HG03159 (cell line): ENCODE measurements around the gene UBAC2.
"Not testable (repeated sequence)": the region's sequence is repeated elsewhere in the genome, so short reads cannot be mapped to it uniquely, and the experiment has no call there.

Source experiments
- ATAC-seq: cut with Tn5 transposase; IDR thresholded peaks from one replicate; pipeline ENCODE4 v1.9.1; 2021; ENCODE audit warnings: mild to moderate bottlenecking, moderate library complexity; ENCODE audit not compliant: unreplicated experiment

The UBAC2 gene

DNA sequence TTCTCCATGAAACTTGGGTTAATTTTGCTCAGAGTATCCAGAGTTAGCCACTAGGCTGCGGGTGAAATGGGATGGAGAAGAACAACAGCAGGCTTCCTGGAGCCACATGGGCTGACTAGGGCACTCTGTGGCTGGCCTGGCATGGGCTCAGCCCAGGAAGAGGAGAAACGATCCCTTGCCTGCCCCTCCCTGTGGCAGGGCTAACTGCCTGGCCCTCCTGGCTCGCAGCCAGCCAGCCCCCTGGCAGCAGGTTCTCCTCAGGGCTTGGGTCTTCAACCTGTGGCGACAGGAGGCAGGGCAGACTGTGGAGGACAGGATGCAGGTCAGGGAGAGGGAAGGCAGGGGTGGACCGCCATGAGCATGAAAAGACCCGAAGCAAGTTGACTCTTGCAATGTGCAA is 185.3 kb downstream of the UBAC2 start:
- ATAC-seq: no peak

DNA sequence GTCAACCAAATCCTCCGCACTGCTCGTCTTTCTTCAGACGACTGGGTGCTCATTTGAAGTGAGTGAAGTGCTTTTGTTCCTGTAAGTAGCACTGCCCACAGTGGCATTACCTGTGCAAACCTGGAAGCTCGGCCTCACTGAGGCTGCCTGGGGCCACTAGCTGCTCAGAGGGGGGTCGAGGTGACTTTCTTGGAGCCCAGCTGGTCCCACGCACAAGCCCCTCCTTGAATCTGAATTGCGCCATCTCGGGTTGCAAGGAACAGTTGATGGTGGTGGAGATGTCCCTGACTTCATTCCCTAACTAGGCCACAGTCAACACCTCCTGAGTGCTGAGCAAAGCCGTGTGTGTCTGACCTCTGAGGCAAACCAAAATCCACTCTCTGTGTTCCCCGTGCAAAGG is 185.8 kb downstream of the UBAC2 start:
- no peak for ATAC-seq

DNA sequence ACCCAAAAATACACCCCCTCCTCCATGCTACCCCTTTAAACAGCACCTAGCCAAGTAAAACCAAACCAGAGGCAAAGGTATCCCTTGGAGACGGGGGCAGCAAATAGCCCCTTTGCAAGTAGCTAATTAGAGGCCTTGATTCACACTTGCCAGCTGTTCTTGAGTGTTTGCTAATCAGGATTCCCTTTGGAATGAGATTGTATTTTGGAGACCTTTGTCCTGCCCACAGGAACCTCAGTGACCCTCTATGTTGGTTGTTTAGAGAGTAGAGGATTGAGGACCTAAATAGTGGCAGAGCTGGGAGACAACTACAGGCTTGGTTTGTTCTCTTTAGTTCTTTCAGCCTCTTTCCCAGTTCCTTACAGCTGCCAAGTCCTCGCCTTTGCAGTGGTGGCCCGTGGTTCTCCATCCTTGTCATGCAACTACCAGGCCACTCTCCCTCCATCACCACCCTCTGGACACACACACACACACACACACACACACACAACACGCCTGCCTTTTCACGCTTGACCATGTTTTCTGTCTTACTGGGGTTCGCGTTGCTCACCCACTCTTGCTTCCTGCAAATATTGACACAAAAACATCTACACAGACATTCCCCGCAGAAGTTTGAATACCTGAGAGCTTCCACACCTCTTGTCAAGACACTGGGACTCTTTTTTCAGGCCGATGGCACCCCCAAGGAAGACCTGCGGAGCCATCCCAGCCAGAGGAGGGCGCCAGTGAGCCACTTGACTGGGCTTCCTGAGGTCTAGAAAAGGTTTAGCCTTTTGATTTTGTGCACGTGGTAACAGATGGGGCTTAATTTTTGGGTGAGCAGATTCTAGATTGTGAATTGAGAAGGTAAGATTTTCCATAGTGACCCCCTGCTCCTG is 186.5 kb downstream of the UBAC2 start:
- peak; percentile 73 for ATAC-seq

DNA sequence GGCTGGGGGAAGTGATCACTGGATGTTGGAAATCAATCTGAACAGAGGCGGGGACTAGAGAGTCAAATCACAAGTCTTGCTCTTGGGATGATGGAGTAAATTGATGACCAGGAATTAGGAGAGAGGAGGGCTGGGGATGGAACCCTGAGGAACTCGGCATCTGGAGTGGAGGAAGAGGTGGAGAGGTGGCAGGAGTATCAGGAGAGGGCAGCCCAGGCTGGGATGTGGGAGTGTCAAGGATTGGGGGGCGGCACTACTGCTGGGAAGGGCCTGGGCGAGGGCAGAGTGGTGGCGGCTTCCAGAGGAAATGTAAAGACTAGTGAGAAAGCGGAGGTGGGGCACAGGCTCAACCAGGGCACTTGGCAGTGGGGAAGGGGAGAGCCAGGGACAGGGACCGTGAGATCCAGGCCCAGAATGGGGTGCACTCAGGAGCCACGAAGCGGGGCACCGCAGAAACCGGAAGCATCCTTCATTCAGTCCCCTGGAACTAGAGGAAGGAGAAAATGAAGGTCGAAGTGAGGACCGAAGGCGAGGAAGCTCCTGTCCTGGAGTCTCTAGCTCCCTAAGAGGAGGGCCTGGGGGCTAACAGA is 187.8 kb downstream of the UBAC2 start:
- ATAC-seq: no peak

DNA sequence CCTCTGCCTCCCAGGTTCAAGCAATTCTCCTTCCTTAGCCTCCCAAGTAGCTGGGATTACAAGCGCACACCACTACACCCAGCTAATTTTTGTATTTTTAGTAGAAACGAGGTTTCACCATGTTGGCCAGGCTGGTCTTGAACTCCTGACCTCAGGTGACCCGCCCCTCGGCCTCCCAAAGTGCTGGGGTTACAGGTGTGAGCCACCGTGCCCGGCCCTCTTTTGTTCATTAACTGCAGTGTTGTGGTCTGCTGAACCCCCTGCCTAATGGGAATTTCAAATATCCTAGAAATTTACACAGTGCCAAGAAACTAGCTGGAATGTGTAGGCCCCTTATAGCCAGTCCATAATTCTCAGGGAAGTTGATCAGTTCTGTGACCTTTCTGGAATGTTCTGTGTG is 188.4 kb downstream of the UBAC2 start:
- not testable (repeated sequence) for ATAC-seq

DNA sequence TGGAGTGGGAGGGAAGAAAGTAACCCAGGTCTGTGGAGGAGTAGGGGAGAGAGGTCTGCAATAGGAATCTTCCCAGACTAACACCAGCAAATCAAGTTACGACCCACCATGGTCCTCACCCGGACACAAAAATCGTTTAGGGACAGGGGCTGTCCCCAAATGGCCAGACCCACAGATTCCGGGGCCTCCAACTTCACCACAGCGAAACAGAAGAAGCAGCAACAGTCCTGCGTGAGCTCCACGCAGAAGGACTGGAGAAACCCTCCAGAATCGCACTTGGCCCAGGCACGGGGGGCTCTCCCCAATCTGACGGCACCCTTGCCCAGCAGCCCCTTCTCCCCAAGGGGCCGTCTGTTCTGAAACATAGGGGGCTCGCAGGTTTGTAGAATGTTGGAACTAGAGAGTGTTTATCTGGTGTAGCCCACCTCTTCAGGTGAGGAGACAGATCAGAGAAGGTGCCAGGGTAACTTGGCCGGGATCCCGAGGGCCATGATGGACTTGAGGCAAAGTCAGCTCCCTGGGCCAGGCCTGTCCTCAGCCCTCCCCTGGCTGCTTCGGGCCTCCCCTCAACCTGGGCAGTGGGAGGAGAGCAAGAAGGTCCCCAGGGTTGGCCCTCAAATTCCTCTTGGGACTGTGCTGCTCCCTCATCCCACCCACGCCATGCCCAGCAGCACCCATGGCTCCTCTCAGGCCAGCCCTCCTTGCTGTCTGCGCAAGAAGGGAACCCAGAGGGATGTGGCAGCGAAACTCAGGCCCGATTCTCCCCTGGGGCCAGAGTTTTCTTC is 189.1 kb downstream of the UBAC2 start:
- ATAC-seq: no peak

DNA sequence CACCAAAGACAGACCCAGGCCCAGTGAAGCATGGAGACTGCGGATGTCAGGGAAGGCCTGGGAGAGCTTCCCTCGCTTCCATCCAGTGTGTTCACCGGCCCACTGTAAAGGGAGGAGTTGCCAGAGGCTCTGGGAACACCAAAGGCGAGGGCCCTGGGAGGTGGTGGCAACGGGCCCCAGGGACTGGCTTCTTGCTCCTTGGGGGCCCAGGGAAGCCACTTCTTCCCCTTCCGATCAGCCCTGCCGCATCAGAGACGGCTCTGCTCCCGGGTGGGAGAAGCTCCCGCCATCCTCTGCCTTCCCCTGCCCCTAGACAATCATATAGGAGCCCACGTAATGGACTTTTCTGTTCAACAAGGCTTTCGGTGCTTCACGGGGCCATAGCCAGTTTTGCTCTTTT is 189.9 kb downstream of the UBAC2 start:
- ATAC-seq: no peak

DNA sequence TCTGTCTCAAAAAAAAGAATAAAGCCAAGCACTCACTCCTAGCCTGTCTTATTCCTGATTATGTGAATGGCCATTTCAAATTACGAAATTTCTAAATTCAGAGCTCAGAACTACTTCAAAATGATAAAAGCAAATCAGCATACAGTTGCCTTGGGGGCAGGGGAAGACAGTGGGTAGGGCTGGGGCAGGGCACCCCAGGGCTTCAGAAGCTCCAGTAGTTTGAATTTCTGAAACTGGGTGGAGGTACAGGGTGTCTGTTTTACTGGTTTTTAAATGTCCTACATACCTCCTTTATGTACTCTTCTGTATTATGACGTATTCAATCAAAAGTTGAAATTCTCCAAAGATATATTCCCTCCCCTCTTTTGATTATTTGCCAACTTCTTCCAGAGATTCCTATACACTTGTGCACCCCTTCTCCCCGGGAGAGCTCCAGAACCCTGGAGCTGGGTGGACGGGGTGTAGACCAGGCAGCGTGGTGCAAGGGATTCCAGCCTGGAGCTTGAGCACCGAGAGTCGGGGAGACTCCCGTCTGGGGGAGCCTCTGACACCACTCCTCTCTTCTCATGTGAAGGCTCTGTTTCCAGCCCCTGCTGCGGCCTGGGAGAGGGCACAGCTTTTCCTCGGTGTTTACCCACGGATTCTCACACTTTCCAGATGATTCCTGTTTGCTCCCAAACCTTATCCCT is 191.3 kb downstream of the UBAC2 start:
- ATAC-seq: no peak

DNA sequence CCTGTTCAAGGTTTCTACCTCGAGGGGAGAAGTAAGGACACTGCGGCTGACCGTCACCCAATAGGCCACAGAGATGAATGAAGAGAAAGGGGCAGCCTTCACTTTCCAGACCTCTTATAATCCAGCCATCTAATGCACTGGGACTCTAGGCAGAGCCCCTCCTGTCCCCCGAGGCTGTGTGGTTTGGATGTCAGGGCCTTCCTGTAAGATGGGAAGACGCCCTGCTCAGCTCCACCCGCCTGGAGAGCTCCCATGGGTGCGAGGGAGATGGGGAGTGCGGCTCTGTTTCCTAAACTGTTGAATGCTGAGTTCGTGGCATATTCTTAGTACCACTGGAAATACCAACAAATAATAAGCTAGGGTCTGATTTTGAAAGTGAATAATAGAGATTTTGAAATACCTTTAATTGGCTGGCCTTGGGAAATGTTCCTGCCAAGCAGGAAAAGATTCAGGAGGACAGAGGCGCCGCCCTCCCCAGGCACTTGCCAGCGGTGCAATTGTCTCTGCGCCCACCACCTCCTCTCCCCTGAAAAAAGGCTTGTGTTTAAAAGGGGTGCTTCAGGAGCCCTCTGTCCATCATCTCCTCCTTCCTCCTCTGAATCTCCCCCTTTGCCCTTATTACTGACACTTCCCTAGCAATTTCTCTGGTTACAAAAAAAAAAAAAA is 191.9 kb downstream of the UBAC2 start:
- no peak for ATAC-seq

DNA sequence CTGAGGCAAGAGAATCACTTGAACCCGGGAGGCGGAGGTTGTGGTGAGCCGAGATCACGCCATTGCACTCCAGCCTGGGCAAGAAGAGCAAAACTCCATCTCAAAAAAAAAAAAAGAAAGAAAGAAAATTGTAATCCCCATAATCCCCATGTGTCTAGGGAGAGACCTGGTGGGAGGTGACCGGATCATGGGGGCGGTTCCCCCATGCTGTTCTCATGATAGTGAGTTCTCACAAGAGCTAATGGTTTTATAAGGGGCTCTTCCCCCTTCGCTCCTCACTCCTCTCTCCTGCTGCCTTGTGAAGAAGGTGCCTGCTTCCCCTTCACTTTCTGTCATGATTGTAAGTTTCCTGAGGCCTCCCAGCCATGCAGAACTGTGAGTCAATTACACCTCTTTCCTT is 192.7 kb downstream of the UBAC2 start:
- ATAC-seq: not testable (repeated sequence)

DNA sequence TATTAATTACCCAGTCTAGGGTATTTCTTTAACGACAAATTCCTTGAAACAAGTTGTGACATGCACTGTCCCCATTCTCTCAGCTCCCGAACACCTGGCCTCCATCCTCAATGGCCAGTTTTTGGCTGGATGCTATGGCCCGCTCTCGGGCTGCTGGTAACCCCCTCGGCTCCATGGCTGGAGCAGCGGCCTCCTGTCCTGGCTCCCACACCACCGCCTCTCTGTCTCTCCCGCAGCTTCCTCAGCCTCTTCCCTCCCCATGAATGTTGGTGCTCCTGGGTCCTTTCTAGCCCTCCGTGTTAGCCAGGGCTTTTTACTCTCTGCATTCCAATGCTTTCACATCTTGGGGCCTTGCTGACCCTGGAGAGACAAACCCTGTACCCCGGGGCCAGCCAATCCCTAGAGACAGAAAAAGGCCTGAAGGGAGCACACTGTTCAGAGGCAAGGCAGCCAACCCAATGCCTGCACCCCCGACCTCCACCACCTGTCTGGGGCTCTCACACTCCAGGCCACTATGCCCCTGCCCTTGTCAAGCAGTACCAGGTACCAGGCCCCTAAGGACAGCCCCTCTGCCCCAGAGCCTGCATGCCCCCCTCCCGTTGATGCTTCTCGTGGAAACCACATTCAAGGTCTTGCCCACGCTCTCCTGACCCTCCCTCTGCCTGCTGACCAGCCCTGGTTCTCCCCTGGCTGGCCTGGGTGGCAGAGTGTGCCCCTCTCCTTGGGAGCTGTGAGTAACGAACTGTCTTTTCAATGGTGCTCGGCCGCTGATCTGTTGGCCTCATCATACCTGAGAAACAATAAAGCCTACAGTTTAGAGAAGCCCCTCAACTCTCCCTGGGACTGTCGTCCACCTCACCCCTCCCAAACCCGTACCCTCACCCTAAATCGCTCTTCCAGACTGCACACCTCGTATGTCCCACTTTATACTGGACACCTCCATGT is 193.4 kb downstream of the UBAC2 start:
- no peak for ATAC-seq

DNA sequence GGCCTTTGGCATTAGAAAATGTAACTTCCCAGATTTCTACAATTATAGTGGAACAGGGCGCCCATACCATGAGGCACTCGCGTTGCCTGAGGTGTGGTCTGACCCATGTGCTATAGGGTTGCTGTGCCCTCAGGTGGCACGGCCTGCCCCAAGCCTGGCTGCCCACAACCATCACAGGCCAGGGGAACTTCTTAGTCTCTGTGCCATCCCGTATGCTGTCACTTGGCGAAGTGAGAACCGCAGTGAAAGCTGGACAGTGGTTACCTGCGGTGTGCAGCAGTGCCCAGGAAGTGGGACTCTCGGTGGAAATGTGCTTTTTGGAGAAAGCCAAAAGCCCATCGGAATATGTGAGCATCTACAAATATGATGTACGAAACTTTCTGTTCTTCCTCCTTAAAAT is 194.8 kb downstream of the UBAC2 start:
- ATAC-seq: no peak

DNA sequence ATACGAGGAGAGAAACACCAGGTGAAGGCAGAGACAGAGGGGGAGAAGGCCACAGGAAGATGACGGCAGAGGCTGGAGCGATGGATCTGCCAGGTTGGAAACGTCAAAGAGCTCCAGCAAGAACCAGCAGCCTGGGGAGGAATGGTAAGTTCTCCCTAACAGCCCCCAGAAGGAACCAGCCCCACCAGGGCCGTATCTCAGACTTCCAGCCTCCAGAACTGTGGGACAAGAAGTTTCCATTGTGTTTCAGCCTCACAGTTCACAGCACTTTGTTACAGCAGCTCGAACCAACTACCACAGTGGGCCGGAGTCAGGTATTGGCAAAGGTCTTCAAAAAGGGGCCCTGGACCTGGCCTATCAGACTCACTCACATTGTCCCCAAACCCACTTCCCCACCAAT is 195.8 kb downstream of the UBAC2 start:
- no peak for ATAC-seq

DNA sequence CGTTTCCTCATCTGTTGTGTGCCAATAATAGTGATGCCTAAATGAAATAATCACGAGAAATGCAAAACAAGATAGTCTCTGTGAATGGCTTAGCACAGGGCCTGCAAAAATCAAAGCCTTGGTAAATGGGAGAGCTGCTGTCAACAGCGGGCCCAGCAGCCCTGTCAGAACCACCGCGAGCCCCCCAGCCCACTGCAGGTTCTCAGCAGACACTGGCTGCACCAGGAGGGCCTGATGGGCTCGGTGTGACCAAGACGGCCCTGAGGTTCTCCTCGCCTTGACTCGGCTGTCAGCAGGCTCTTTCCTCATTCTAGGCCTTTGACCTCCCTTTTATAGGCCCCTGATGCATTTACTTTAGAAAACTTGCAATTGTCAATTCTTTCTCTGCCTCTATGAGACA is 197.4 kb downstream of the UBAC2 start:
- no peak for ATAC-seq

DNA sequence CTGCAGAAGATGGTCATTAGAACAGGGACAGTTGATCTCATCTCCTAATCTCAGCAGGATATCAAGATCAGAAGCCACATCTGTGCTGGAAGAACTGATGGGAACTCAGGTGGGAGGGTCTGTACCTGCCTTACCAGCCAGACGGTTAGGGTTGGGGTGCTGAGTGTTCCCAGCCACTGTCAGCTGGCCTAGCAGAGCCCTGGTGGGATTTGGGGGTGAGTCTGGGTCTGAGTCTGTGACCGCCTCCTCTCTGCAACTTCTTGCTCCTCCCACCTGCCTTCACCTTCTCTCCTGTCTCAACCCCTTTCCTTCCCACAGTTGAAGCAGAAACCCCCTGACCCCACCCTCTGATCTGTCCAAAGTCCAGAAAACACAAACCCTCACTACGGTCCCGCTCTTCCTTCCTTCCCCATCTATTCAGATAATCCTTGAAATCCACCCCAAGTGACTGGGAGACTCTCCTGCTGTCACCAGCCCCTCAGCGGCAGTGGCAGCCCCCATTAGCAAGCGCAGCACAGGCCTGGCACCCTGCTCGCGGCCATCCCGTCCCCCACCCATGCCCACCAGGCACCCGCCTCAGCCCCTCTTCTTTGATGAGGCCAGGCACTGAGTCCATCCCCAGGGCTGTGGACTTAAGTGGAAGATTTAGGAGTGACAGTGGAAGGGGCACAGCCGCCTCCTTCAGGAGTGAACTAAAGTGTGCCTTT is 198.4 kb downstream of the UBAC2 start:
- ATAC-seq: no peak

DNA sequence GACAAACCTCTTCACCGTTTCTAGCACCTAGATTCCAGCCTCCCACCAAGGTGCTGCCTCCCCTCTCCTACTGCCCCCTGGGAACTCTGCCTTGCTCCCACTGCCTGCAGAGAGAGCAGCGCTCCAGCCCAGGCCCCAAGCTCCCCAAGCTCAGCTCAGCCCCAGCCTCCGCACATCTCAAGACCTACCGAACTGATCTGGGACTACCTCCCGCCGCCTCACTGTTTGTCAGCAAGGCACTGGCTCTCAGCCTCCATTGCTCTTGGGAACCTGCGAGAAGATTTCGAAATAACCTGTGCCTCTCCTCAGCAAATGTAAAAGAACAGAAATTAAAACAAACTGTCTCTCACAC is 198.9 kb downstream of the UBAC2 start:
- no peak for ATAC-seq

DNA sequence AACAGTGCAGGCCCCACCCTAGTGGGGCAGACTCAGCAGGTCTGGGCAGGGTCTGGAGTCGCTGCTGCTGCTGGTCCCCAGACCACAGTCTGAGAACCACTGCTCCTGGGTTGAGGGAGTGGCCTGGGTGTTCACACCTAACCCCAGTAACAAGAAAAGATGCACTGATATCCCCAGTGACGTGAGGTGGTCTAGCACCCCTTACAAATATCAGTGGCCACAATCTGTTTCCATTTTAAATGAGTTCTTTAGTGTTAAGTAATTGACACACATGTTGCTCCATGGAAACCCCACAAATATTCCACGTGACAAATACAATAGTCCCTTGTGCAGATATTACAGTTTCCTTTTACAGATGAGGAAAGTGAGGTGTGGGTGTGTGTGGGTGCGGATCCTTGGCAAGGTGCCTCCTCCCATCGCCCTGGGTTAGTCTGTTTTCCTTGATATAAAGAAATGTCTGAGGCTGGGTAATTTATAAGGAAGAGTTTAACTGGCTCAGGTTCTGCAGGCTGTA is 202.9 kb downstream of the UBAC2 start:
- no peak for ATAC-seq

DNA sequence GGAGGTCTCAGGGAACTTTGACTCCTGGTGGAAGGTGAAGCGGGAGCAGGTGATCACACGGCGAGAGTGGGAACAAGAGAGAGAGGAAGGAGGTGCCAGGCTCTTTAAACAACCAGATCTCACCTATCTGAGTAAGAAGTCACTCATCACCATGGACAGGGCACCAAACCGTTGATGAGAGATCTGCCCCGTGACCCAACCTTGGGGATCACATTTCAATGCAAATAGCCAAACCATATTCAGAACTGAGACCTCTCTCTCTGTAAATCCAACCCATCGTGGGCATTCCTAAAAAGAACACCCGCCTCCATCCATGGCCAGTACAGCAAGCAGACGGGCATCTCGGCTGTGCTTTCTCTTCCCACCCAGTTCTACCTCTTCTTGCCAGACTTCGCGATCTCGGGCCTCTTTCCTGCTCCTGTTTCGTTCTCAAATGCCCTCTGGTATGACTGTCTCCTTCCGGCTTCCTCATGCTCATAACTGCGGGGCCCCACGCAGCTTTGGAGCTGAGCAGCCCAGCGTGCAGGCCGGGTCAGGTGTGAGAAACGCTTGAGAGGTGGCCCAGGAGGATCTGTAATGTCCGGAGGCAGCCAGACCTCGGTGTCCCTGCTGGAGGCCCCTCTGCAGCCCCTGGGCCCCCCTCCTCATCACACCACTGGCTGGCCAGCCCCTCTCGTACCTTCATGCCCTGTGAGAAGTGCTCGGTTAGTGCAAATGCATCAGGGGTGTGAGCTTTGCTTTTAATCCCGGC is 203.5 kb downstream of the UBAC2 start:
- no peak for ATAC-seq
